GM19372 (cell line): ENCODE results near the gene DUSP18.
"Not testable (repeated sequence)": the region's sequence is repeated elsewhere in the genome, so short reads cannot be mapped to it uniquely, and the experiment has no call there.

Experiments used
- ATAC-seq: cut with Tn5 transposase; IDR thresholded peaks from one replicate; pipeline ENCODE4 v1.9.1; 2021; ENCODE audit warnings: mild to moderate bottlenecking, low read depth, moderate library complexity; ENCODE audit not compliant: unreplicated experiment

Gene DUSP18

DNA sequence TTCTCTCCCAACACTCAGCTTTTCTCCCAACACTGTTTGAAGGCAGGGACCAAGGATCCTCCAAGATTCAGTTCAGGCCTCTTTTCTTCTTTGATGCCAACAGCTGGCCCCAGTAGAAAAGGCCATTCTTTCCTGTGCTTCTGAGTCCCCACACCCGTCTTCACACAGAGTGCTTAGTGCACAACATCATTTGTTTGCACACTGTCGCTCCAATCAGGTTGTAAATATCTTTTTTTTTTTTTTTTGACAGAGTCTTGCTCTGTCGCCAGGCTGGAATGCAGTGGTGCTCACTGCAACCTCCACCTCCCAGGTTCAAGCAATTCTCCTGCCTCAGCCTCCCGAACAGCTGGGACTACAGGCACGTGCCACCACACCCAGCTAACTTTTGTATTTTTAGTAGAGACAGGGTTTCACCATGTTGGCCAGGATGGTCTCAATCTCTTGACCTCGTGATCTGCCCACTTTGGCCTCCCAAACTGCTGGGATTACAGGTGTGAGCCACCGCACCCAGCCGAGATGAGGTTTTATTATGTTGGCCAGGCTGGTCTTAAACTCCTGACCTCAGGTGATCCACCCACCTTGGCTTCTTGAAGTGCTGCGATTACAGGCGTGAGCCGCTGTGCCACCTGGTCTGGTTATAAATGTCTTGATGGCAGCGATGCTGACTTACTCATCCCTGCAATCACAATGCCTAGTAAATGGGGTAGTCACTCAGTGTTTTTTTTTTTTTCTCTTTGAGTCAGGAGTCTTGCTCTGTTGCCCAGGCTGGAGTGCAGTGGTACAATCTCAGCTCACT, 12.4 kb upstream of the DUSP18 start:
- ATAC-seq: not testable (repeated sequence)

DNA sequence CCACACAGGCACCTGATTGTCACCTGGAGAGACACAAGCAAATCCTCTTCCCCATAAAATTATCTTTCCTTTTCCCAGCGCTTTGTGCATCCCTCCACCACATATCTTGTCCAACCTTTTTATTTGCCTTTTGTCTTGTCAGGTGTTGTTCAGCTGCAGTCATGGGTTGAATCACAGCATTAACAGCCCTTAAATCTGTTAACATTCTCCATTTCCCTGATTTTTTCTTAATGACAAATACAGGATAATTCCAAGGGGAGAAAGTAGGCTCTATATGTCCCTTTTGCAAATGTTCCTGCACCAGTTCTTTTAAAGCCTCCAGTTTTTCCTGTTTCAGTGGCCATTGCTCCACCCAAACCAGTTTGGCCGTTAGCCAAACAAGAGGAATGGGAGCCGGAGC, 8.9 kb upstream of the DUSP18 start:
- not testable (repeated sequence) for ATAC-seq

DNA sequence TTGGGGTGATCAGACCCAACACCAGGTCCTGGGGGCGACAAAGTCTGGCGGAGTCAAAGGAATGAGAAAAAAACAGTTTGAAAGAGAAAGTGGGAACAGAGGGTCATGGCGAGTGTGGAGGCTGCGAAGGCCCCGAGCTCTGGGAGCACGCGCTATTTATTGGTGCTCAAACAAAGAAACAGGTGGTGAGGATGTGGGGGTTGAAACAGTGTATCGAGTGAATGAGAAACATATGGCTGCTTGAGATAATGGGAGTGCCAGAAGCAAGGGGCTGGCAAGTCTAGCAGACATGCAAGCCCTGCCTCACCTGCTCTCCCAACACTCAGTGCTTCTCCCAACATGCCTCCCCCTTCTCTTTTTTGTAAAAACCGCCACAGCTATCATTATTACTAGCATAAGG, 7.8 kb upstream of the DUSP18 start:
- no peak for ATAC-seq

DNA sequence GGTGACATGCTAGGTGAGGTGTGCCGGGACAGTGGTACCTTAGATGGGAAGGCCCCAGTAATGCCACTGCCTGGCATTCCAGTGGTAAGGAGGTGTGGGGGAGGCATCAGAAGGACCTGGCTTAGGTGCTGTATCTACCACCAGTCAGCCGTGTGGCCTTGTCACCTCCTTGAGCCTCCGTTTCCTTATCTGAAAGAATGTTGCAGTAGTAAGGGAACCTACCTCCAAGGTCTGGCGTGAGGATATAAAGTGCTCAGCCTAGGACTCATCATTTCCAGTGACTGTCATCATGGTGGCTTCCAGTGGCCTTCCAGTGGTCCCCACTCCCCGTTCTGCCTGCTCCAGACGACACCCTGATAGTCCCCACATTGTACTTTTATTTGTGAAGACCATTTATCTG, 6.8 kb upstream of the DUSP18 start:
- ATAC-seq: no peak

DNA sequence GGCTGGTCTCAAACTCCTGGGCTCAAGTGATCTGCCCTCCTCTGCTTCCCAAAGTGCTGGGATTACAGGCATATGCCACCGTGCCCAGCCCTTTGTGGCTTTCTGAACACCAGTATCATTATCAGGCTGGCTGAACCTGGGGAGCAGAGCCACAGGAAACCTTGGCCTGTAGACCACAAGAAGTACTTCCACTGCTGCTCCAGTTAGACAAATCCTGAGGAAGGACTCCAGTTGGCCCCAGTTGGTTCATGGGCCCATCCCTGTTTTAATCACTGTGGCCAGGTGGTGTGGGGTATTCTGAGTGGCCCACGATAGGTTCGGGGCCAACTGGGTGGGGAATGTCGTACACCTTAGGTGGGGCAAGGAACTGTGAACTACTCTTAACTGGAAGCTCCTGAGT, 5.5 kb upstream of the DUSP18 start:
- ATAC-seq: no peak

DNA sequence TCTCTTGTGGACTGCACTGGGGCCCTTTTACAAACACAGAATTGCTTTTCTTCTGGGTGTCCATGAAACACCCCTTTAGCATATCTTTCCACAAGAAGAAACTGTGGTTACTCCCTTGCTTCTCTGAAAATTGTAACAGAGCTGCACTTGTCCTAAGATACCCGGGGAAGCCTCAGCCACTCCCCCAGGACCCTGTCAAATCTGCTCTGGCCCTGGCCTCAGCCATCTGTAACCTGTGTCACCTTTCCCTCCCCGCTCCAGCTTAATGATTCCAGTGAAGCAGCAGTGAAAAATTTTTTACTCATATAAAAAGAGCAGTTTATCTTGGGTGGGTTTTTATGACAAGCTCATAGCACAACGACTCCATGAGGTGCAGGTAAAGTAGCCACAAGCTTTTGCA, 3.4 kb upstream of the DUSP18 start:
- ATAC-seq: no peak

DNA sequence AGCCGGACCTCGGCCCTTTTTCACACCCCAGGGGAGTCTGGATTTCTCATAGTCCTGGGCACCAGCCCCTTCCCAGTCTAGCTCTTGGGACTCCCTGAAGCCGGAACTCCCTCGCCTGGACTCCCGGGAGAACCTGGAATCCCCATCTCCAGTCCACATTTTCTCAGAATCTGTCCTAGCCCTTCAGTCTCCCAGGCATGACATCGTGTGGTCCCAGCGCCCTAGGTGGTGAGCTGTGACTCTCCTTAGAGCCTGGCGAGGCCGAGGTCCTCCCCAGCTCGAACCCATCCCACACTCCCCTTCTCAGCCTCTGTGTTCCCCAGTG, 673 bp upstream of the DUSP18 start:
- no peak for ATAC-seq

DNA sequence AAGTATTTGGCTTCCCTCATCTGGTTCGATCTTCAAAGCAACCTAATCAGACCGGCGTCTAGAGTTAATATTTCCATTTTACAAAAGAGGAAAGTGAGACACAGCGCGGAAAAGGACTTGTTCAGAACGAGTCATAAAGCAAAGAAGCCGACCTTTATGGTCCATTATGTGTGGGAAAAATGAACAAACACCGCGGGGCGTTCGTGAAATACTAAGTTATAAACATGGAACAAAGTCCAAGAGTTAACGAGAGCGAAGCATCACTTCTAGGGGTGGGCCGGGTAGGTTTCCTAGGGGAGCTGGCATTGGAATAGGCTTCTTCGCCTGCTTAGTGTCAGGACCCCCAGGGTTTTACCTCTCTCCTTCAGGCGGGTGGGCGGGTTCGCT, 575 bp downstream of the DUSP18 start:
- ATAC-seq: no peak

DNA sequence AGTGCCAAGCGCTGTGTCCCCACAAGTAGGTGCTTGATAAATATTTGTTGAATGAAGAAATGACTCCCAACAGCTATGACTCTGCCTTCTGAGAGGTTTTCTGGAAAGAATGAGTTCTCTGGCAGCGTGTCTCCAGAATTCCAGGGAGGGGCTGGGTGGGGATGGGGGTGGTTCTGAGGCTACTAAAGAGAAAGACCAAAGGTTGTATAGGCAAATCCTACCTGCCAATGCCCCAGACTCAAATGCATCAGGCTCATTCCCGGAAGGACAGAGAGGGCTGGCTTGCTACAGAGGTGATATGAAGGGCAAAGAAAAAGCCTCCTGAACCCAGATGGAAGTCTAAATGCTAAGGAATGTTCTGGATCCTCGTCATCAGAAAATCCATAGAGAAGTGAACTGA, 1.9 kb downstream of the DUSP18 start:
- no peak for ATAC-seq

DNA sequence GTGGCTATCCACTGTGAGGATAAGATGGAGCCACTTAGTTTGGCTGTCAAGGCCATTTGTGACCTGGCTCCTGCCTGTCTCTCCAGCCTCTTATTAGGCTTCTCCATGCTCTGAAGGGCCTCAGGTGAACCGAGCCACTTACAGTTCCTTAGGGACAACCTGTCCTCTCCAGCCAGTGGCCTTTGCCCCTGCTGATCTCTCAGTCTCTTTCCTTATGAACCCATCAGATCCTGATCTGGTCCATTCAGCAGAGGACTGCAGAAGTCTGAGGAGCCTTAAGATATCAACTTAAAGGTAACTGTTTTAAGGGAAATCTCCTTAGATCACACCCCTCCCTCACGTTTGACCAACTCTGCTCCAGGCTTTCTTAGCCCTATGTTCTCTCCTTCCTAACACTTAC, 2.4 kb downstream of the DUSP18 start:
- no peak for ATAC-seq

DNA sequence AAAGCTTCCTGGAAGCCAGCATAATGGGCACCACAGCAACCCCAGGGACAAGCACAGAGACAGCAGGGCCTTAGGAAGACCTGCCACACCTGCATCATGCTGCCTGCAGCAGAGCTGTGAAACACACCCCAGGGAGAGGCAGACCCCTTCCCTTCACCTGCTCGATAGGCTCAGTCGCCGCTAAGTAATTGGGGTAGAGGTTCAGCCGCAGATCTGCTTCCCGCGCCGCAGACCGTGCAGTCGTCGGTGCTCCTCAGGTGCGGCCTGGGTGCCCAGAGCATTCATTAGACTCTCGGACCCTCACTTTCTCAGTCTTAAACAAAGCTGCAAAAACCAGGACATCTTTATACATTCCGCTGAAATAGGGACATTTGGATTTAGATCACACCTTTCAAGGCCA, 2.9 kb downstream of the DUSP18 start:
- ATAC-seq: no peak

DNA sequence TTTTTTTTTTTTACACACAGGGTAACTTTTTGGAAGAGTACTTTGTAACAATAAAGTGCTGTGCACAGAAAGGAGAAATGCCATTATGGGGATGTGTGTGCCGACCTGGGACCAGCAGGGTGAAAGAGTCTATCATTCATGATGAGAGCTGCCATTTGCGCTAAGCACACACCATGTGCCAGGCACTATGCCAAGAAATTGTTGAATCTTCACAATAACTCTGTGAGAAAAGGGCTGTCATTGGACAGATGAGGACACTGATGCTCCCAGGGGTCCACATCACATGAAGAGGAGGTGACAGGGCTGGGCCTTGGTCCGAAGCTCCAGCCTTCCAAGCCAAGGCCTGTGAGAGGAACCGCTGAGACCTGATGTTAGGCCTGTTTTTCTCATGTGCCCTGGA, 5.6 kb downstream of the DUSP18 start:
- ATAC-seq: no peak

DNA sequence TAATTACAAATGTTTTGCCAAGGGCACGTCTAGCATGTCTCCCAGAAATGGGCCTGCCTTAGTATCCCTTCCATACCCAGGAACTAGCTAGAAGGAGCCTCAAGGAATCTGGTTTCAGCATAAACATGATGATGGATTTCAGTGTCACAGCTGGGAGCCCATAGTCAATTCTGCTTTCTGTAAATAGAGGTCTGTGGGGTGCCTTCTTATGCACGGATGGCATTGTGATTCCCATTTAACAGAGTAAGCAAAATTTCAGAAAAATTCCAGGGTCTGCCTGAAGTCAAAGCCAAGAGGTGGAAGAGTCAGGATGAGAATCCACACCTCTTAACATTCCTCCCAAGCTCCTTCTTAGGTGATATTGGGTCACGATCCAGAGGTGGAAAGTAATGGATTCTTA, 12.1 kb downstream of the DUSP18 start:
- ATAC-seq: no peak

DNA sequence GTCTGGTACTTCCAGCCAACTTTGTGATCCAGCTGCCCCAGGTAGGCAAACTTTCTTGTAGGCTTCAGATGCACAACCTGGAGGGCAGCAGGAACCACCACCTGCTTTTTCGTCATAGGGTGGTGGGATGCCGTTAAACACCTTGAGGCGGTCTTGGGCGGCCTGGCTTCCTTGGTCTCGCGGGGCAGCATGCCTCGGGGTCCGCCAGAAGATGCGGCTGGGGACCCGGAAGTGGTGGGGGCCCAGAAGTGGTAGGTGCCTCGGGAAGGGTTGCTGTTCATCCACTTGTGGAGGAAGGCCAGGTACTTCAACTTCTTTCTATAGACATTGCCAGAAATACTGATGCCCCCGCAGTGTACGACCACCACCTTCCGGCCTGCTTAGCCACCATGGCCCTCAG, 13.3 kb downstream of the DUSP18 start:
- ATAC-seq: no peak

DNA sequence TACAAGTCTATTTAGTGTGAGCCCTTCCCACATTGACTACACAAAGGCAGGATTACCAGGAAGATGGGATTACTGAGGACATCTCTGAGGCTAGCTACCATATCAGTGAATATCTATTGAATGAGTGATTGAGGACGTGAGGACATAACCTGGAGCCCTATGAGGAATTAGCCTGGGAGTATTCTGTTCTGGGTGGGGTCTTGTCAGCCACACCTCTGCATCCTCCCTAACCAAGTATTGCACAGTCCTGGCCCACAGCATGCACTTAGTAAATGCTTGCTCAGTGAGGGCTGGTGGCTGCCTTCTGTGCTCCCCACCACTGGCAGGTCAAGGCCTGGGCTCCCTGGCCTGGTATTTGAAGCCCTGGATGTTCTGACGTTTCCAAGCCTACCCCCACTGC, 14.8 kb downstream of the DUSP18 start:
- ATAC-seq: no peak

DNA sequence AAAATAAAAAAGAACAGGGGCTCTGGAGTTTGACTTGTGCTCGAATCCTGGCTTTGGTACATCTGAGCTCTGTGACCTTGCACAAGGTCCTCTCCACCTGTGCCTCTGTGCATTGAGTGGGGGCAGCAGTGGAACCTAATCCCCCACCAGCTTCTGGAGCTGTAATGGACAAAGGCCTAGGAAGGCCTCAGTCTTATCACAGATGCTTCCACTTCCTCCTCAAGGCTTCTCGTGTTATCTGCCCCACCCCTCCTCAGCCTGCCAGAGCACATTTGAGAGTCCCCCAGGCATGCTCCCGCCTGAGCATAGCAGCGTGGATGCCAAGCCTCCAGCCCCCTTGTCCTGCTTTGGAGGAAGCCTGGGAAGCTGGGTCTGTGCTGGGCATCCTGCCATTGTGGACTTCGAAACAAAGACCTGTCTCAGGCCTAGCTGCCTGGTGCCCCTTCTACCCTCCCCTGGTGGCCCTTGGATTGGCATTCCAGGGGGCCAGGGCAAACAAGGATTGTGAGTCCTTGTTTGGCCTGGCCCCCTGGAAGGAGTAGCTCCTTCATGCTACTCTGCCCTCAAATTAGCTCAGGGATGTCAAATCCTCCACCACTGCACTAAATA, 17.1 kb downstream of the DUSP18 start:
- ATAC-seq: no peak

DNA sequence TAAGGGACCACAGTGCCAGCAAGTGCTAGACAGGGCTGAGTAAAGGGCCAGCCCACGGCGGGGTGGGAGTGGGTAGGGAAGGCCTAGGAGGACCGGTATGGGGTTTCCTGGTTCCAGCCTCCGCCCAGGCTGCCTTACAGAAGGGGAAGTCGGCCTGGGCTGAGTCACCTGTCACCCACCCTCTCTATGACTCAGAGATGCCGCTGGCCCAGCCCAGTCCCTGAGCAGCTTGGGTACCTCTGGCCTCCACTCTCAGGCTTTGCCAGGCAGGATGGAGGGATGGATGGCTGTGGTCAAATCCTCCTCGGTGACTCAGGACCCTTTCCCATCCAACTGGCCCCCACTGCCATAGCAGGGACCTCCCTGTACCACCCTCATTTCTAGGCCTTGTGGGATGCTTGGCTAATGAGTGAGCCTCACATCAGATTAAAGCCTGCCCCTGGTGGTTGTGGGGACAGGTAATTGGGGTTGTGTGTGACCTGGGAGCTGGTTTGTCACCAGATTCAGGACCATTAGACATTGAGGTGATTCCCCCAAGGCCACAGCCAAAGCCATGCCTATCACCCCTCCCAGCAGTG, 18.2 kb downstream of the DUSP18 start:
- ATAC-seq: no peak

DNA sequence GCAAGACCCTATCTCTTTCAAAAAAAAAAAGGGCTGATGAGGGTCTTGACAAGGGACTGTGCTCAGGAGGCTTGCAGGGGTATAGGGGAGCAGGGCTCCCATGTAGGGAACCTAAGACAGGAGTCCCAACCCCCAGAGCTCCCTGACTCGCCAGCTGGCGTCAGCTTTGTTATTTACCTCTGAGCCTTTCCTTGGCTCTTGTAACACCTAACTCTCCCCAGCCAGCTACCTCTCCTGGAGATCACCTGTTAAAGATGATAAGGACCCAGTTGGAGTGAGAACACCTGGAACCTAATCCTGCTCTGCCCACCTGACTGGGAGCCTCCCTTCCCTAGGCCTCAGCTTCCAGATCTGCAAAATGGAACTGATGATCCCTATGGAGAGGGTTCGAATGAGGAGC, 18.9 kb downstream of the DUSP18 start:
- no peak for ATAC-seq

DNA sequence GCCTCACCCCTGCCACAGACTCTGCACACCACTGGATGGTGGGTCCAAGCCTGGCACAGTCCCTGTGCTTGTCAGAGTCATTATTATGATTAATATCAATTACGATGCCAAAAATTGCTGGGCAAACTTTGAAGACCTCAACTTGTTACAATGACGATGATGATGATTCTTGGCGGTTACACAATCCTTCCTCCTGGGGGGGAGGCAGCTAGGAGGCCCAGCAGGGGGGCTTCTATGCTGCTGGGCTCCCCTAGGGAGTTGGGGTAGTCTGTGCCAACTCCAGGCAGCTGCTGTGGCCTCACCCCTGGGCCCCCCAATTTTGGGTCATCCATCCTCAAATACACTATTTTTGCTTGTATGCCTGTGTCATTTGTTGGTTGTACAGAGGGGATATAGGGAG, 20.1 kb downstream of the DUSP18 start:
- no peak for ATAC-seq

DNA sequence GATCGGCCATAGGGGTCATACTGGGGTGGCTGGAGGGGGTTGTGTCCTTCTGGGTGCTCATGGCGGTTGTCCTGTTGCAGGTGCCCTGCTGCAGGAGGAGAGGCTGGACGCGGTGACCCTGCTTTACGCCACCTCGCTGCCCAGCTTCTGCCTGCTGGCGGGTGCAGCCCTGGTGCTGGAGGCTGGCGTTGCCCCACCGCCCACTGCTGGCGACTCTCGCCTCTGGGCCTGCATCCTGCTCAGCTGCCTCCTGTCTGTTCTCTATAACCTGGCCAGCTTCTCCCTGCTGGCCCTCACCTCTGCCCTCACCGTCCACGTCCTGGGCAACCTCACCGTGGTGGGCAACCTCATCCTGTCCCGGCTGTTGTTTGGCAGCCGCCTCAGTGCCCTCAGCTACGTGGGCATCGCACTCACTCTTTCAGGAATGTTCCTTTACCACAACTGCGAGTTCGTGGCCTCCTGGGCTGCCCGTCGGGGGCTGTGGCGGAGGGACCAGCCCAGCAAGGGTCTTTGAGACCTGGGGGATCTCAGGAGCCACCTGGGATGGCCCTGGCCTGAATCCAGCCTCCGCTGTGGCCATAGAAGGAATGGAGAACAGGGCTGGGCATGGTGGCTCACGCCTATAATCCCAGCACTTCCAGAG, 21.0 kb downstream of the DUSP18 start:
- no peak for ATAC-seq

DNA sequence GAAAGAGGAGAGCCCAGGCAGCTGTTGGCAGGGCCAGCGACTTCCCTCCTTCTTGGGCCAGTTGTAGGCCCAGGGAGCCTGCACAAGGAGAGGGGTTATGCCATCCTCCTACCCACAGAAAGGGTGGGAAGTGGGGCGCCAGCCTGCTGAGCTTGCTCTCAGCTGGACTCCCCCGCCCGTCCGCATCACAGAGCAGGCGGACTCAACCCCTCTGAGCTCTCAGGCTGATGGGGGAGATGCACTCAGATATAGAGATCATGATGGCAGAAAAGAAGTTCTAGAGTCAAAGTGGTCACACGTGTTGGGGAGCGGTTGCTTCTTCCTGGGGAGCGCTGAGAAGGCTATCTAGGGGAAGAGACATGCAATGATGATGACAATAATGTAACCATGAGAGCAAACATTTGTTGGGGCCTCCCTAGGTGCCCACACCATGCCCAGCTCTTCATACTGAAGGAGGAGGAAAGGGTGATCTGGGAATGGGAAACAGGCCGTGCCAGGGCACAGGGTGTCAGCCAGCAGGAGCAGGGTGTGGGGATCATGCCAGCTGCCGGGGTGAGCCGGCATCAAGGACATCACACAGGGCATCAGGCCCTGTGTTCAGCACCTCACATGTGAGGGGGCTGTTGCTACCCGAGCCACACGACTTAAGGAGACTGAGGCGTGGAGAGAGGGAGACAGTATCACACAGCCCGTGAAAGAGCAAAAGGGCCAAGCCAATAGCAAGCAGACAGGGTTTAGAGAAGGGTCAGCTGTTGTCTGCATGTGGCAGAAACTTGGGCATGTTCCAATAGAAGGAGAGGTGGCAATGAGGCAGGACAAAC, 24.4 kb downstream of the DUSP18 start:
- no peak for ATAC-seq
